Gastrocnemius medialis (tissue), 4 donors: ENCODE measurements around the gene MARCHF7. TPM values are rescaled to one million over a fixed set of nuclear protein-coding genes. Genes with fewer than 3 reads are reported as not detected.

Experiments
- ATAC-seq, 2 donors: fragments of 150-250 bp; one replicate each; pipeline ENCODE4 v1.9.1; 2016
- DNase-seq, 2 donors: peaks; one replicate each; pipeline ENCODE4 v3.0.0-alpha.2; 2019
- H3K27ac ChIP-seq, 4 donors: fragments of 200-600 bp; sonication (generic); 1 replicate in 1 of 4; 2 replicates in 3 of 4; pipeline ENCODE4 v1.5.1; 2016 to 2018; ENCODE audit warnings: mild to moderate bottlenecking in 2 of 4, moderate library complexity in 1 of 4
- H3K27me3 ChIP-seq, 3 donors: fragments of 200-600 bp; sonication (generic) in 2 of 3; 1 replicate in 1 of 3; 2 replicates in 2 of 3; pipeline versions ENCODE4 v1.5.1 to v1.6.0; 2016 to 2019; ENCODE audit warnings: mild to moderate bottlenecking in 1 of 3, moderate library complexity in 1 of 3
- H3K36me3 ChIP-seq, 2 donors: fragments of 200-600 bp; sonication (generic) in 1 of 2; one replicate each; pipeline ENCODE4 v1.5.1; 2017 to 2018
- H3K4me1 ChIP-seq, 2 donors: fragments of 200-600 bp; sonication (generic) in 1 of 2; one replicate each; pipeline ENCODE4 v1.5.1; 2016 to 2017; ENCODE audit warnings: mild to moderate bottlenecking in 2 of 2
- H3K4me3 ChIP-seq, 4 donors: fragments of 200-600 bp; sonication (generic) in 3 of 4; 1 replicate in 1 of 4; 2 replicates in 3 of 4; pipeline ENCODE4 v1.5.1; 2016 to 2019; ENCODE audit warnings: mild to moderate bottlenecking in 2 of 4
- H3K9me3 ChIP-seq, 3 donors: fragments of 200-600 bp; sonication (generic) in 2 of 3; 1 replicate in 1 of 3; 2 replicates in 2 of 3; pipeline ENCODE4 v1.5.1; 2016 to 2019
- POLR2A ChIP-seq, 2 donors: fragments of 450-650 bp; IDR thresholded peaks; one replicate each; pipeline ENCODE4 v1.6.1; 2017; ENCODE audit warnings: antibody characterized with exemption in 2 of 2, mild to moderate bottlenecking in 2 of 2, moderate library complexity in 2 of 2
- in situ Hi-C, 4 donors: fragments of 200-750 bp; cut with MboI; loops; one replicate each; pipeline versions ENCODE4 v1.15.0 to v1.8.0; 2017; ENCODE audit warnings: low sequenced_read_pairs in 4 of 4
- intact Hi-C: fragments of 100-400 bp; cut with DNase I; formaldehyde crosslinking; loops from one replicate; pipeline ENCODE4 v1.15.1; 2023; ENCODE audit warnings: low total_unique reads
- total RNA-seq, 4 donors: library from RNA; depleted of rRNA; stranded (reverse); fragments of >200 nt; gene quantifications; one replicate each; pipeline versions ENCODE4 v1.1.0 to v1.2.3, GENCODE V29; 2016
- TF ChIP-seq, protein P1 (sequence below), 5 experiments: fragments of 450-650 bp in 3 of 5; fragments of 200-600 bp in 2 of 5; sonication (generic) in 2 of 5; IDR thresholded peaks in 4 of 5; conservative IDR thresholded peaks in 1 of 5; 1 replicate in 4 of 5; 2 replicates in 1 of 5; pipeline ENCODE4 v1.5.1; 2016 to 2019; ENCODE audit warnings: antibody characterized with exemption in 5 of 5, mild to moderate bottlenecking in 3 of 5, moderate library complexity in 3 of 5

MARCHF7 gene
- total RNA-seq, 4 donors from 2014 or later, result 88.6 to 125 (median 93.4) TPM

GRCh38 chr2:159683817-159684216, 28.5 kb upstream of the MARCHF7 start:
- intact Hi-C loops, result no loop called here
- Histone ChIP-seq H3K4me1 (no peaks in the 10 kb centered on the region), H3K4me3 (no peak overlapping the region), H3K27ac (no peak overlapping the region), H3K36me3 (no peaks in the 10 kb centered on the region), H3K9me3 (no peaks in the 10 kb centered on the region), H3K27me3 (no peaks in the 10 kb centered on the region)
- no peak for ATAC-seq
- TF ChIP-seq, protein P1, sequence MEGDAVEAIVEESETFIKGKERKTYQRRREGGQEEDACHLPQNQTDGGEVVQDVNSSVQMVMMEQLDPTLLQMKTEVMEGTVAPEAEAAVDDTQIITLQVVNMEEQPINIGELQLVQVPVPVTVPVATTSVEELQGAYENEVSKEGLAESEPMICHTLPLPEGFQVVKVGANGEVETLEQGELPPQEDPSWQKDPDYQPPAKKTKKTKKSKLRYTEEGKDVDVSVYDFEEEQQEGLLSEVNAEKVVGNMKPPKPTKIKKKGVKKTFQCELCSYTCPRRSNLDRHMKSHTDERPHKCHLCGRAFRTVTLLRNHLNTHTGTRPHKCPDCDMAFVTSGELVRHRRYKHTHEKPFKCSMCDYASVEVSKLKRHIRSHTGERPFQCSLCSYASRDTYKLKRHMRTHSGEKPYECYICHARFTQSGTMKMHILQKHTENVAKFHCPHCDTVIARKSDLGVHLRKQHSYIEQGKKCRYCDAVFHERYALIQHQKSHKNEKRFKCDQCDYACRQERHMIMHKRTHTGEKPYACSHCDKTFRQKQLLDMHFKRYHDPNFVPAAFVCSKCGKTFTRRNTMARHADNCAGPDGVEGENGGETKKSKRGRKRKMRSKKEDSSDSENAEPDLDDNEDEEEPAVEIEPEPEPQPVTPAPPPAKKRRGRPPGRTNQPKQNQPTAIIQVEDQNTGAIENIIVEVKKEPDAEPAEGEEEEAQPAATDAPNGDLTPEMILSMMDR (IDR thresholded peaks at IDR 0.05 in 4 of 5, conservative IDR thresholded peaks at IDR 0.05 in 1 of 5), result no peak
- TF ChIP-seq POLR2A (IDR thresholded peaks at IDR 0.05), result no peak
- in situ Hi-C loops, result no loop called here
- no peak for DNase-seq

- H3K27ac ChIP-seq, result no peak overlapping the region
- no peak overlapping the region for H3K4me3 ChIP-seq
- in situ Hi-C loops (no loop called here), intact Hi-C loops (no loop called here)
- H3K4me1 ChIP-seq, result no peaks in the 10 kb centered on the region
- no peak for ATAC-seq
- TF ChIP-seq, protein P1 (IDR thresholded peaks at IDR 0.05 in 4 of 5, conservative IDR thresholded peaks at IDR 0.05 in 1 of 5), result no peak
- TF ChIP-seq POLR2A (IDR thresholded peaks at IDR 0.05), result no peak
- H3K36me3 ChIP-seq, result no peaks in the 10 kb centered on the region
- H3K9me3 ChIP-seq, result no peaks in the 10 kb centered on the region
- no peak for DNase-seq
- H3K27me3 ChIP-seq, result no peaks in the 10 kb centered on the region
Observed at GRCh38 chr2:159684796-159685195, 27.5 kb upstream of the MARCHF7 start.

- intact Hi-C loops (no loop called here), in situ Hi-C loops (no loop called here)
- DNase-seq (no peak), ATAC-seq (no peak)
- no peaks in the 10 kb centered on the region for H3K4me1 ChIP-seq
- no peaks in the 10 kb centered on the region for H3K27me3 ChIP-seq
- TF ChIP-seq, protein P1 (IDR thresholded peaks at IDR 0.05 in 4 of 5, conservative IDR thresholded peaks at IDR 0.05 in 1 of 5), result no peak
- TF ChIP-seq POLR2A (IDR thresholded peaks at IDR 0.05), result no peak
- no peaks in the 10 kb centered on the region for H3K9me3 ChIP-seq
- peaks cover 0 to 3% of the 10 kb centered on the region in 2 donors for H3K36me3 ChIP-seq
- no peak overlapping the region for H3K27ac ChIP-seq
- H3K4me3 ChIP-seq, result no peak overlapping the region
Observed at GRCh38 chr2:159694500-159695040, 17.7 kb upstream of the MARCHF7 start.

DNA sequence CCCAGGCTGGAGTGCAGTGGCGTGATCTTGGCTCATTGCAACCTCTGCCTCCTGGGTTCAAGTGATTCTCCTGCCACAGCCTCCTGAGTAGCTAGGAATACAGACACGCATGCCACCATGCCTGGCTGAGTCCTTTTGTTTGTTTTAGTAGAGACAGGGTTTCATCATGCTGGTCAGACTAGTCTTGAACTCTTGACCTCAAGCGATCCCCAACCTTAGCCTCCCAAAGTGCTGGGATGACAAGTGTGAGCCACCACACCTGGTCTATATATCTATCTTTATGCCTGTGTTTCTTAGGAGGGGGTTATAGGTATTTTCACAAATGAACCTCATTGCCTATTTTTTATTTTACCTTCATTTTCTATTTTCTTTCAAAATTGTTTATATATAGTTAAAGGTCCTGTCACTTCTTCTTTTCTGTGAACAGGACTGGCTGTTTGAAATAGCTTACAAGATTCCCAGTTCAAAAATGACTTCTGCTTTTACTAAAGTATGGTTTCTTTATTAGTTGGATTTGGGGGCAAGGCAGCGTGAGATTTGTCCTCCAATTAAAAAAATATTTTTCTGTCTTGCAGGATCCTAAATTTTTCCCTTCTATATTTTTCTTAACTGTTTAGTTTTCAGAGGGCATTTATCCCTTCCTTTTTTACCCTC, 16.4 kb upstream of the MARCHF7 start:
- intact Hi-C loops, result no loop called here
- Histone ChIP-seq H3K27ac (no peak overlapping the region), H3K27me3 (no peaks in the 10 kb centered on the region), H3K4me3 (no peak overlapping the region), H3K4me1 (no peaks in the 10 kb centered on the region), H3K36me3 (peaks cover 0 to 3% of the 10 kb centered on the region in 2 donors), H3K9me3 (no peaks in the 10 kb centered on the region)
- in situ Hi-C loops, result no loop called here
- ATAC-seq, result no peak
- DNase-seq, result no peak
- TF ChIP-seq POLR2A (IDR thresholded peaks at IDR 0.05), result no peak
- TF ChIP-seq, protein P1 (IDR thresholded peaks at IDR 0.05 in 4 of 5, conservative IDR thresholded peaks at IDR 0.05 in 1 of 5), result no peak
